Measurements from ENCODE around the gene SMYD4.
"Not testable (repeated sequence)": the region's sequence is repeated elsewhere in the genome, so short reads cannot be mapped to it uniquely, and the experiment has no call there.

The SMYD4 gene

GRCh38 chr17:1779571-1780131, 50.1 kb downstream of the SMYD4 start:
- DNase-seq, result no peak

GRCh38 chr17:1776857-1777256, 52.8 kb downstream of the SMYD4 start:
- DNase-seq, result no peak

- DNase-seq, result no peak
Measured at GRCh38 chr17:1776328-1776727, 53.4 kb downstream of the SMYD4 start.

- DNase-seq, result no peak
Measured at GRCh38 chr17:1774390-1775176, 55.1 kb downstream of the SMYD4 start.

GRCh38 chr17:1773696-1774181, 56.0 kb downstream of the SMYD4 start:
- no peak for DNase-seq

GRCh38 chr17:1773000-1773695, 56.6 kb downstream of the SMYD4 start:
- DNase-seq, result not testable (repeated sequence)

- DNase-seq, result no peak
Measured at GRCh38 chr17:1769822-1770477, 59.8 kb downstream of the SMYD4 start.

- DNase-seq, result no peak
Measured at GRCh38 chr17:1767358-1767757, 62.3 kb downstream of the SMYD4 start.

GRCh38 chr17:1766382-1767135, 63.1 kb downstream of the SMYD4 start:
- DNase-seq, result no peak

- no peak for DNase-seq
Measured at GRCh38 chr17:1765576-1765975, 64.1 kb downstream of the SMYD4 start.

GRCh38 chr17:1764705-1765104, 65.0 kb downstream of the SMYD4 start:
- not testable (repeated sequence) for DNase-seq

GRCh38 chr17:1764284-1764683, 65.4 kb downstream of the SMYD4 start:
- DNase-seq, result peak; percentile 76

GRCh38 chr17:1762901-1763898, 66.5 kb downstream of the SMYD4 start:
- no peak for DNase-seq

- no peak for DNase-seq
Measured at GRCh38 chr17:1762233-1762900, 67.3 kb downstream of the SMYD4 start.

GRCh38 chr17:1759529-1759928, 70.2 kb downstream of the SMYD4 start:
- DNase-seq, result no peak

- DNase-seq, result no peak
Measured at GRCh38 chr17:1758807-1759206, 70.9 kb downstream of the SMYD4 start.

GRCh38 chr17:1755827-1756262, 73.9 kb downstream of the SMYD4 start:
- DNase-seq, result no peak

- no peak for DNase-seq
Measured at GRCh38 chr17:1755252-1755826, 74.4 kb downstream of the SMYD4 start.

GRCh38 chr17:1754430-1755112, 75.1 kb downstream of the SMYD4 start:
- DNase-seq, result no peak

Measured in central memory CD4-positive, alpha-beta T cell (primary cell).